M059J (cell line): ENCODE measurements around the gene TSPEAR. TPM values are rescaled to one million over a fixed set of nuclear protein-coding genes. Genes with fewer than 3 reads are reported as not detected.

ENCODE experiments used
- DNase-seq: peaks from one replicate; pipeline ENCODE4 v3.0.0-alpha.2; 2012; ENCODE audit warnings: low read depth
- total RNA-seq: library from RNA; depleted of rRNA; stranded (reverse); fragments of >200 nt; shearing (Covaris generic); gene quantifications from 2 replicates; pipeline ENCODE4 v1.2.3, GENCODE V29; 2014

The TSPEAR gene
- total RNA-seq, 1 experiment from 2014 or later: not detected

DNA sequence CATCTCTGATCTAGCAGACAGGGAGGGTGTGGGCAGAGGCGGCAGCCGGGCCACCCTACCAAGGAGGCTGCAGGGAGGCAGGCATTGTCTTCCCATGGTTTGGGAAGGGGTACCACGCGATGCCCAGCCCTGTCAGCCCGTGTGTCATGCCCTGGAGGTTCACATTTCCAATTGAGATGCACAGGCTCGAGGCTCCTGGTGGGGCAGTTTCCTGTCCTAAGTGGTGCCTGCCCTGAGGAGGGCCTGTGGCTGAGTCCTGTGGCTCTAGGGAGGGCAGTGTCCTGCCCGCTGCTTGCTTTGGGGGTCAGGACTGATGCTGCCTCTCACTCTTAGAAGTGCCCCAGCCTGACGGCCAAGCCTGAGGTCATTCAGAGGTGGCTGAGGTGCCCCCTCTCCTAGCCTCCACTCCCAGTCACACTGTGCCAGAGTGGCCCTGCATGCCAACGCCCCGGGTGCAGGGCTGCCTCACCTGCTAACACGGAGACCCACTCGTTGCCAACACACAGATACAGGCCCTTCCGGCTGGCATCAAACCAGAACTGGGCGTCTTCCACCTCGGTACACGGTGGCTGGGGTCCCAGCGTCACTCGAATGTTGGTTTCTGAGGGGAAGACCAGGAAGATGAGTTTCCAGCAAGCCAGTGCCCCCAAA is 183.3 kb downstream of the TSPEAR start:
- DNase-seq: no peak

DNA sequence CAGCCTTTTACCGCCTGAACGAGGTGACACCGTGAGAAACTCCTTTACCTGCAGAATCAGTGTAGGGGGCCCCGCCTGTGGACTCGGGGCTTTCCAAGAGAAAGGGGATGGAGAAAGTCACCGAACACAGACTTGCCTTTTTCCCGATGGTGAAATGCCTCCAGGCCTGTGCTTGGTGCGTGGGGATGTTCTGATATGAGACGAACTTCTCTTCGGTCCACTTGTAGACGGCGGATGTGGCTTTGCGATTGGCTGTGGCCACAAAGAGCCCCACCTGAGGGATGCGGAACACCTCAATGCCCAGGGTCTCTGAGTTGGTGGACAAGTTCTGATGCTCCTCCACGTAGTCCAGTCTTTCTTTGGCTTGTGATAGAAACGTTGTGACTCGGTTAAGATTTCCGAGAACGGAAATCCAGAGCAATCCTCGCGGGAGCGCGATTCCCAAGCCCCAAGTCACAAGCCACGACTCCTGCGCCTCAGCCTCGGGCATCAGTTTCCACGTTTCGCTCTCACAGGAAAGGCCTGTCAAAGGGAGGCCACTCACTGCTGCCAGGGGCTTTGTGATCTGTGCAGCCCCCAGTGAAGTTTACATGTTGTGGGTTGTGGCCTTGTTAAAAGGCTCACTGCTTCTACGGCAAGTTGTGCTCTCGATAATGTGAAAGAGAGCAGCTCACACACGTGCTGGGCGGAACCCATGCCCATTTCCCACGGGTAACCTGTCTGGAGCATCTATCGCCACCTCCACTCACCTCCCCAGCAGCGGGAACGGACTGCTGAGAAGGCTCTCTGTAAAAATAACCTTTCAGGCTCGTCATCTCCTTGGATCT is 184.0 kb downstream of the TSPEAR start:
- no peak for DNase-seq

DNA sequence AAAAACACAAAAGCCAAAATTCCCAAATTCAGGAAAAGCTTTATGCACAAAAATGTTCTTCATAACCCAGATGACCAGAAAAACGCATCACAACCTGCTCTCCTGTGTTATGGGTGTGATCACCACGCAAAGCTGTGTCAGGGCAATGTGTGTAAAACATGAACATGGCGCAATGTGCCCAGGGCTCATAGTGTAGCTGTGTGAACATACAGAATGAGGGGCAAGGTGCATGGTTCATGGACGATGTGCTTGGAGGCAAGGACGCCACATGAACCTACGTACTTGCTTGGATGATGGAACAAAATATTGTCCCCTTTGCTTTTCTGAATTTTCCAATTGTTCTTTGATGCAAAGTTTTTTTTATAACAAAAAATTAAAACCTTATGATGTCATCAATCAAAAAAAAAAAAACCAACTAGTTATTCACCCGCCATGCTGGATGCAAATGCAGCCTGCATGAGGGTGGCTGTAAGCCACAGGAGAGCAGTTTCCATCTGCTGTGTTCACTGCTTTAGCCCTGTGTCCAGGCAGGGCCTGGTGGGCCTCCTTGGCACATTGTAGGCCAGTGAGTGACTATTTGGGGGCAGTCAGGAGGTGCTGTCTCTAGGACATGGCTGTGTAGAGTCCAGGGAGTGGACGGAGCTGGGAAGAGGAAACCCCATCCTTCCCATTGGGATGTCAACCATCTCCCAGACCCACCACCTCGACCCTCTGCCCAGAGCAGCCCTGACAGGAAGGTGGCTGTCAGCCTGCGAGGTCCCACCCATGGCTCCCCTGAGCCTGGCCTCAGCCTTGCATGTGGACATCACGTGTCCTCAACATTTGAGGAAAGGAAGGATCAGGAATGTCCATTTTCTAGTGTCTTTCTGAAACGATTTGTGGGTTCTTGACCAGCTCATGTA is 185.0 kb downstream of the TSPEAR start:
- DNase-seq: no peak

DNA sequence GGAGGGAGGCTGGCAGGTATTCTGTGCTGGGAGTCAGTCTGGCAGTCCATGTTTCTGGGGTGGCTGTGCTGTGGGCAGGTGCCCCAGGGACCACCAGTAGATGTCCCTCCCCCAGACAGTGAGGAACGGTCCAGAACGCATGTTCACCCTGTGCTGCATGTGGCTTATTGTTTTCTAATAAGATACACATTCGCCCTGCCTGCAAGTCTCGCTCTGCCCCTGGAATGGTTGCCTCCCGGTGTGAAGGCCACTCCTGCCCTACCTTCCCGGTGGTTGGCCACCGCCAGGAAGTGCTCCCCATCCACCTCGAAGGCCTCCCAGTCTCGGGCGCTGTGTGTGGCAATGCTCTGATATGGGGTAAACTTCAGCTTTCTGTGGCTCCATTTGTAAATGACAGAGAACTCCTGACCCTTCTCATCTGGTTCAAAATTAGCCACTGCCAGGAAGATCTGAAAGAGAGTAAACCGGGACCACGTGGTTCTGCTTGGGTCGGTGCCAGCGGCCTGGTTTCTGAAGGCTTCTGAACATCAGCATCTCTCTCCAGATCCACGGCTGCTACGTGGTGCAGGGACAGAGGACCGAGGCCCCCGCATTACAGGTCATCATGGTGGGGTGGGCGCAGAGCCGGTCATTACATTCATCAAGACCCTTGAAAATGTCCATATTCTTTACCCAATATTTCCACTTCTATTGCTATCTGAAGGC is 185.8 kb downstream of the TSPEAR start:
- no peak for DNase-seq

DNA sequence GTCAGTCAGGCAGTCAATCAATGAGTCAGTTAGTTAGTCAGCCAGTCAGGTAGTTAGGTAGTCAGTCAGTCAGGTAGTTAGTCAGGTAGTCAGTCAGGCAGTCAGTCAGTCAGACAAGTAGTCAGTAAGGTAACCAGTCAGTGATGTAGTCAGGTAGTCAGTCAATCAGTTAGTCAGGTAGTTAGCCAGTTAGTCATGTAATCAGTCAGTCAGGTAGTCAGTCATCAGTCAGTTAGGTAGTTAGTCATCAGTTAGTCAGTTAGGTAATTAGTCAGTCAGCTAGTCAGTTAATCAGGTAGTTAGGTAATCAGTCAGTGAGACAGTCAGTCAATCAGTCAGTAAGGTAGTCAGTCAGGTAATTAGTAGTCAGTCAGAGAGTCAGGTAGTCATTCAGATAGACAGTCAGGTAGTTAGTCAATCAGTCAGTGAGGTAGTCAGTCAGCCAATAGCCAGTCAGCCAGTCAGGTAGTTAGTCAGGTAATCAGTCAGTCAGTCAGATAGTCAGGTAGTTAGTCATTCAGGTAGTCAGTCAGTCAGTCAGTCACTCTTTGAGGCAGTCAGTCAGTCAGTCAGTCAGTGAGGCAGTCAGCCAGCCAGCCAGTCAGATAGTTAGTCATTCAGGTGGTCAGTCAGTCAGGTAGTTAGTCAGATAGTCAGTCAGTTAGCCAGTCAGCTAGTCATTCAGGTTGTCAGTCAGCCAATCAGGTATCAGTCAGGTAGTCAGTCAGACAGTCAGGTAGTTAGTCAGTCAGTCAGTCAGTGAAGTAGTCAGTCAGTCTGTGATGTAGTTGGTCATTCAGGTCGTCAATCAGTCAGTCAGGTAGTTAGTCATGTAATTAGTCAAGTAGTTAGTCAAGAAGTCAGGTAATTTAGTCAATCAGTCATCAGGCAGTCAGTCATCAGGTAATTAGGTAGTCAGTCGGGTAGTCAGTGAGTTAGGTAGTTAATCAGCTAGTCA is 186.7 kb downstream of the TSPEAR start:
- DNase-seq: no peak

DNA sequence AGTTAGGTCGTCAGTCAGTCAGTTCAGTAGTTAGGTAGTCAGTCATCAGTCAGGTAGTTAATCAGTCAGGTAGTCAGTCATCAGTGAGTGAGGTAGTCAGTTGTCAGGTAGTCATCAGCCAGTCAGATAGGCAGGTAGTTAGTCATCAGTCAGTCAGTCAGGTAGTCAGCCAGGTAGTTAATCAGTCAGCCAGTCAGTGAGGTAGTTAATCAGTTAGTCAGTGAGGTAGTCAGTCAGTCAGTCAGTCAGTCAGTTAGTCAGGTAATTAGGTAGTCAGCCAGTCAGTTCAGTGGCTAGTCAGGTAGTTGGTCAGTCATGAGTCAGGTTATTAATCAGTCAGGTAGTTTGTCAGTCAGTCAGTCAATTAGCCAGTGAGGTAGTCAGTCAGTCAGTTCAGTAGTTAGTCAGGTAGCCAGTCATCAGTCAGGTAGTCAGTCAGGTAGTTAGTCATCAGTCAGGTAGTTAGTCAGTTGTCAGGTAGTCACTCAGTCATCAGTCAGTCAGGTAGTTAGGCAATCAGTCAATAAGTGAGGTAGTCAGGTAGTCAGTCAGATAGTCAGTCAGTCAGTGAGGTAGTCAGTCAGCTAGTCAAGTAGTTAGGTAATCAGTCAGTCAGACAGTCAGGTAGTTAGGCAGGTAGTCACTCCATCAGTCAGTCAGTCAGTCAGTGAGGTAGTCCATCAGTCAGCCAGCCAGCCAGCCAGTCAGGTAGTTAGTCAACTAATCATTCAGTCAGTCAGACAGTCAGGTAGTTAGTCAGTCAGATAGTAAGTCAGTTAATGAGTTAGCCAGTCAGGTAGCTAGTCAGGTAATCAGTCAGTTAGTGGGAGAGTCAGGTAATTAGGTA is 187.6 kb downstream of the TSPEAR start:
- DNase-seq: no peak

DNA sequence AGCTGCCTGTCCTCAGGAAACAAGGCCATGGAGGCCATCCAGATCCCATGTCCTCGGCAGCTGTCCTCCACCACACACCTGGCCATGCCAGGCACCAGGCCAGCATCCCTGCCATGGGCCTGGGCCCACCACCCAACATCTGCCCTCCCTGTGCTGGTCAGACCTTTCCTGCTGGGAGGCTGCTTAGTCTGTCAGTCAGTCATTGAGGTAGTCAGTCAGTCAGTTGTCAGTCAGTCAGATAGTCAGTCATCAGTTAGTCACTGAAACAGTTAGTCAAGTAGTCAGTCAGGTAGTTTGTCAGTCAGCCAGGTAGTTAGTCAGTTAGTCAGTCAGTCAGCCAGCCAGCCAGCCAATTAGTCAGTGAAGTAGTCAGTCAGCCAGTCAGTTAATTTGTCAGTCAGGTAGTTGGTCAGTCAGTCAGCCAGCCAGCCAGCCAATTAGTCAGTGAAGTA is 188.6 kb downstream of the TSPEAR start:
- no peak for DNase-seq

DNA sequence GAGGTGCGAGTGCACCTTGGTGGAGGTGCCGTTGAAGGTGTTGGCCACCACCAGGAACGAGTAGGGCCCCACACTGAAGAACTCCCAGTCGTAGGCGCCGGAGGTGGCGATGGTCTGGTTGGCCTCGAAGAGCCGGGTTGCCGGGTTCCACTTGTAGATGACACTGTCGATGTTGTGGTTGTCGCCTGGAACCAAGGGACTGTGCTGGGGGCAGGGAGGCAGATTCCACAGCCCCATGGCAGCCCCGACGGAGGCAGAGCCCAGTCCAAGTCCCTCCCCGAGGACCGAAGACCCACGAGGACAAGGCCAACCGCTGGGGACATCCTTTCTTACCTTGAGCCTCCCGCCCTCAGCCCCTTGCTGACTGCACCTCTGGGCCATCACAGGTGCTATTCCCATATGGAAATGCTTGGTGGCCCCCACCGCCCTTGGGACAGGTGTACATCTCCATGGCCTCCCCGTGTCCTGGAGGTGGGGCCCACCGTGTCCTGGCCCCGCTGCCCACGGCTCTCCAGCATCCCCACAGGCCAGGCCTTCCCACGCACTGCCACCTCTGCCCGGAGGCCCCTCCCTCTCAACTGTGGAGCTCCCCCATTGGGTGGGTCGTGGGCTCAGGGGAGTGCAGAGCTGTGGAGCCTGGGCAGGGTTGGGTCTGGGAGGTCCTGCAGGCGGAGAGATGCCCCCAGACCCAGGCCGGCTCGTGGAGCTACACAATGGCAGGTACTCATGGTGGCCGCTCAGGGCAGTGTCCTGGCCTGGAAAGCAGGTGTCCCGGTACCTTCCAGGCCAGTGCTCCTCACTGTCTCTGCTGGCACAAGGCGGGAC is 189.2 kb downstream of the TSPEAR start:
- no peak for DNase-seq

DNA sequence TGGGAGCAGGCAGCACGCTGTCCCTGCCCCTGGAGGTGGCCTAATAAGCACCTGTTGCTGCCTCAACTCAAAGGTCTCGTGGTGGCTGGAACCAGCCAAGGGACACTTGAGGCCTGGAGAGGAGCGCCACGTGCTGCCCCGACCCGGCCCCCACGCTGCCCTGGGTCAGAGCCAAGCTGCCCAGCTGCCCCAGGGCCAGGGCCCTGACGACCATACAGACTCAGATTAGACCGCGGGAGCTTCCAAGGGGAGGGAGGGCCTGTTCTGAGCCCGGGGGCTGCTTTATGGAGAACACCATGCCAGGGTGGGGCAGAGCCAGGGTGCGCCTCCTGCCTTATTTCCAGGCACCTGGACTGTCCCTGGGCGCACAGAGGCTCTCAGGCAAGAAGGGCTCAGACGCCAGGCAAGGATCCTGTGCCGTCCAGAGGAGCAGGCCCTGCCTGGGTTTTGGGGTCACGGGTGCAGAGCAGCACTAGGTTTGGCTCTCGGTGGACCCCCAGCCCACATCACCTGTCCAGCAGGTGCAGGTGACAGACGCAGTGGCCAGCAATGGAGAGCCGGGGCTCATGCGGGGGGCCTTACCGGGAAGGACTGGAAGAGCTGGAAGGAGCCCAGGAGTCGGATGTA is 190.0 kb downstream of the TSPEAR start:
- no peak for DNase-seq

DNA sequence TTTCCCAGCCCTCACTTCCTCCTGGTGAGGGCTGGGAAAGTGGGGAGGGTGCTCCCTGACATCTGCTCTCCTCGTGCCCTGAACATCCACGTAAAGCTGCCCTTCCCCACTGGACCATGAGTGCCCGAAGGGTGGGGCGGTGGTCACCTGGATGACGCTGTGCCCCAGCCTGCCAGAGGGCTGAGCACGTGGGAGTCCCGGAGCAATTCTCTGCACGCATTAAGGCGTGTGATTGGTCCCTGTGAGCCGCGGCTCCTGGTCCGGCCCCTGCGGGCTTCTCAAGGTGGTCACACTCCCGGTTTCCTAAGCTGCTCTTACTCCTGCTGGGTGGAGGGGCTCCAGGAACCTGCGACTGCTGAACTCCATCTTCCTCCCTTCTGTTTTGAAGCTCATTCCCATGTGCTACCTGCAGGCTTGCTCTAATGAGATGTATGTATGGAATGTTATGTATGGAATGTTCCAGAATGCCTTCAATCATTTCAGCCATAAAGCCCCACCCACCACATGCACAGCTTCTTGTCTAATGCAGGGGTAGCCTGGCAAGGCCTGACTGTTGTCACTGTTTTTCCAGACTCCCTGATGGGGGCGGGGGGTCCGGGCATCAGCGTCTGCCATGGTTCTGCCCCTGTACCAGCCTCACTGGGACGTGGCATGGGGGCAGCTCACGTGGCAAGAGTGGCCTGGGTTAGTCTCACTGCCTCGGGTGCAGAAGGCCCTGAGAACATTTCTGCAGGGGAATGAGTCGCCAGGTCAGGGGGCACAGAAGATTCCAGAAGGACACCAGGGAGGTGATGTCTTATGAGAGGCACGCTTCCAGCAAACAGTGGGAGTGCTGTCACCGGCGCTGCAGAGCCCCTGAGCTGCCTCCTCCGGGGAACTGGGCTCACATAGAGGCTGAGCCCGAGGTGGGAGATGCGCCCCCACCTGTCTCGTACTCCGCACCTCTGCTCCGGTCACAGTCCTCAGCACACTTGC is 190.8 kb downstream of the TSPEAR start:
- no peak for DNase-seq

DNA sequence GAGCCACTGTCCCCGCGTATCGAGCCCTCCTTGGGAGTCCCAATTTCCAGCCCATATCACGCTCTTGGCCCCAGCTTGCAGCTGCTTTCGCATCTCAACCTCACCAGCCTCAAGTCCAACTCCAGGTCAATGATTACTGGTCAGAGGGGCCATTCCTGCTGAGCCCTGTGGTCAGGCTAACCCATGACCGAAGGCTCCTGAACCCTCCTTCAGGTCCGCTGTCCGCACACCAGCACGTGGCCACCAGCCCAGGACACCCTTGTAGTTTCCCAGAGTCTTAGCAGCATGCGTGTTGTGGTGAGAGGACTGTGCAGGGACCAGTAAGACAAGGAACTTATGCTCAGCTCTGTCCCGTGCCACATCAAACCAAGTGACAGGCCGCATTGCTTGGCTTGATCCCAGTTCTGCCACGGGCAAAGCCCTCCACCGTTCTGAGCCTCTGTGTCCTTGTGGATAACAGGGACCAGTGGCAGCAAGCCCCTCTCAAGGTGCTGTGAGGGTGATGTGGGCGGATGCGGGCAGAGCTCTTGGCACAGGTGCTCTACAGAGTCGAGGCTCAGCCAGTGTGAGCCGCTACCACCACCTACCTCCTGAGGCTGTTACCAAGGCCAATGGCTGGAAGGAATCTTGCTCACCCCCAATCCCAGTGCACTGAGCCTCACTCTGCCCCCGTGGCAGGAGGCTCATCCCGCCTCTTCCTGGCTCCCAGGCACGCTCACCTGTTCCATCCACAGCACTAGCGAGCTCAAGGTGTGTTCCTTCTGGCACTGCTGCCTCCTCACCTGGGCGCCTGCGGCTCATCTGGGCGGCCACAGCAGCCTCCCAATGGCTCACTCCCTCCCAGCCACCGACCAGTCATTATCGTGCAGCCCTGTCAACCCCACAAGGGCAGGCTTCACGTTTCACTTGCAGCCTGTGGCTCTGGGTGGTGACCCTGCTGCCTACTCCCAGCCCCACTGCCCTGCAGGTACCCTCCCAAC is 191.7 kb downstream of the TSPEAR start:
- DNase-seq: no peak

DNA sequence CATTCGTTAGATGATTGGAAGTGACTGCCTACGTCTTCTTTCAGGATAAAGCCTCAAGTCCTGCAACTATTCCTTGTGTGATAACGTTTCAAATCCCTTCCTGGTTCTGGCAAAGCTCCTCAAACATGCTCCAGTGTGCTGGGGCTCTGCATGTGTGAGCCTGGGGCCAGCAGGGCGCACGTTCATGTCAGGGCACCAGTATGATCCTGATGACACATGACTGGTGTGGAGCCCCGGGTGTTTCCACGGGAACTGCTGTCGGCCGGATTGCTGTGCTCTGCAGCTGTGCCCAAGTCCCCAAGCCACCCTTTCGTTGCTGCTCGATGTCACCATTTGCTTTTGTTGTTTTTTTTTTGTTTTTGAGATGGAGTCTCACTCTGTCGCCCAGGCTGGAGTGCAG is 192.7 kb downstream of the TSPEAR start:
- DNase-seq: no peak

DNA sequence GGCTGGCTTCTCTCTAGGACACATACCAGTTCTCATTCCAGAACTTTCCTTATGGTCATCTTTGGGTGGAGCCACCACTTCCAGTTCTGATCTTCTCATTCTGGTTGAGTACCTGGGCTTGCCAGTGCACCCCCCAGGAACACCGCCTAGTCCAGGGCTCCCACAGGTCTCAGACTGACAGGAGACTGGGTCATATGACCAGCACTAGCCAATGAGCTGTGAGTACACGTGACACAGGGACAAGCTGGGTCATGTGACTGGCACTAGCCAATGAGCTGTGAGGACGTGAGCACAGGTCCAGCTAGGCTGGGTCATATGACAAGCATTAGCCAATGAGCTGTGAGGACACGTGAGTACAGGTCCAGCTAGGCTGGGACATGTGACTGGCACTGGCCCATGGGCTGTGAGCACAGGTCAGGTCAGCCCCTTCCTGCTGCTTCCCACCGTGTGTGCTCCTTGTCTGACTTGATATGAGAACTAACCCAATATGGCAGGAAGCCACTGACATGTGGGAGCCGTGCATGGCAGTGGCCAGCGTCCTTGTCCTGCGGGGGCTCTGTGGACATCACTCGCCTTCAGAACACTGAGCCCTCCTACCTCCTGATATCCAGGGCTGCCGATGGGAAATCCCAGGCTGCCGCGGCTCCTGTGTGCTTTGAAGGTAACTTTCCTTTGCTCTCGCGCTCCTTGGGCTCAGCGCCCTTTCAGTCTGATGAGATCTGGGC is 194.0 kb downstream of the TSPEAR start:
- DNase-seq: peak; percentile 88

DNA sequence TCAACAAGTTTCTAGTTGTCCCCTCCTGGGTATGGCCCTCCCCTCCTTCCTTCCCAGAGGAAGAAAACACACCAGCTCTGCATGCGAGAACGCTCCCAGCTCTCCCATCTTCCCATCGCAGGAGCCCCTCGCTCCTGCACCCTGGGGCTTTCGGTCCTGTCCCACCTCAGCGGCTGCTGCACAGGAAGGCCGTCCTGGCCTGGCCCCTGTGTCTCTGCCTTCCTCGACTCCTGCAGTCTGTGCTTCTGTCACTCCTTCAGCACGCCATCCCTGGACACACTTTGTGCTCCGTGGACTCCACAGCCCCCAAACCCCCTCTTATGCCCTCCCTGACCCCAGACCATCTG is 194.6 kb downstream of the TSPEAR start:
- DNase-seq: no peak

DNA sequence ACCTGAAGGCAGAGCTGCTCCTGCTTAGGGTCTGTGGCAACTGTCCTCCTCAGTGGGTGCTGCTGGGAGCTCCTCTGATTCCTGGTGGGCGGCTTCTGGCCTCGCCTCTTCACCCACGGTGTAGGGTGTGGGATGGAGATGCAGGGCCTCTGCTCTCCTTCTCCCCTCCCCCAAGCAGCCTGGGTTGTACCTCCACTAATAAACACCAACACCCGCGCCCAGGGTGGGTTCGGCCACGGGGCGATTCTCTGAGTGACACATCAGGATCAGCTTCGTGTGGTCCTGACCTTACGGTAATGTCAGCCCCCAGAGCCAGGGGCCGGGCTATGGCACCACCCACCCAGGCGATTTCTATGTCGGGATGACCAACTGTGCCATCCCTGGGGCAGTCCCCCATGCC is 195.0 kb downstream of the TSPEAR start:
- DNase-seq: no peak
